ENCODE data around the gene HEPACAM. TPM values are rescaled to one million over a fixed set of nuclear protein-coding genes. Genes with fewer than 3 reads are reported as not detected.

Gene HEPACAM
- total RNA-seq, 1 donor from 2014 or later = not detected

DNA sequence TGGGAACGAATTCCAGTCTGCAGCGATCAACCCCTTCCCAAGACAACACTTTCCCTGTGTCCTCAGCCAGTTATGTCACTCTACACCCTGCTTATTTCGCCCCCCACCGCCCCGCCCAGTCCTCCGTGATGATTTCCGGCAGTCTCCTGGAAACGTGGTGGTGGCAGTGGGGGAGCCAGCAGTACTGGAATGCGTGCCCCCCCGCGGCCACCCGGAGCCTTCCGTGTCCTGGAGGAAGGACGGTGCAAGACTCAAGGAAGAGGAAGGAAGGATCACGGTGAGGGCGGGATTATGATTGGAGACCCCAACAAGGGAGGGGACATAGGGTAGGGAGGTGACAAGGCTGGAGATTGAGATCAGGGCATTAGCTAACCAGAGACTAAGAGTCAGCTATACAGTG lies 66.5 kb downstream of the HEPACAM start:
- no peak overlapping the region for H3K27ac ChIP-seq (ENCODE audit: low read depth, low read length)
- peaks cover 83% of the 10 kb centered on the region for H3K27me3 ChIP-seq (ENCODE audit: insufficient read depth, low read length)
- peaks cover 4% of the 10 kb centered on the region for H3K4me1 ChIP-seq (ENCODE audit: insufficient read depth, low read length)
- H3K27ac Mint-ChIP-seq (ENCODE audit: unreplicated experiment) = no peak overlapping the region
- no peak for TF ChIP-seq EZH2 (IDR thresholded peaks at IDR 0.05; ENCODE audit: insufficient read depth, low read length)
- TF ChIP-seq, protein P1, sequence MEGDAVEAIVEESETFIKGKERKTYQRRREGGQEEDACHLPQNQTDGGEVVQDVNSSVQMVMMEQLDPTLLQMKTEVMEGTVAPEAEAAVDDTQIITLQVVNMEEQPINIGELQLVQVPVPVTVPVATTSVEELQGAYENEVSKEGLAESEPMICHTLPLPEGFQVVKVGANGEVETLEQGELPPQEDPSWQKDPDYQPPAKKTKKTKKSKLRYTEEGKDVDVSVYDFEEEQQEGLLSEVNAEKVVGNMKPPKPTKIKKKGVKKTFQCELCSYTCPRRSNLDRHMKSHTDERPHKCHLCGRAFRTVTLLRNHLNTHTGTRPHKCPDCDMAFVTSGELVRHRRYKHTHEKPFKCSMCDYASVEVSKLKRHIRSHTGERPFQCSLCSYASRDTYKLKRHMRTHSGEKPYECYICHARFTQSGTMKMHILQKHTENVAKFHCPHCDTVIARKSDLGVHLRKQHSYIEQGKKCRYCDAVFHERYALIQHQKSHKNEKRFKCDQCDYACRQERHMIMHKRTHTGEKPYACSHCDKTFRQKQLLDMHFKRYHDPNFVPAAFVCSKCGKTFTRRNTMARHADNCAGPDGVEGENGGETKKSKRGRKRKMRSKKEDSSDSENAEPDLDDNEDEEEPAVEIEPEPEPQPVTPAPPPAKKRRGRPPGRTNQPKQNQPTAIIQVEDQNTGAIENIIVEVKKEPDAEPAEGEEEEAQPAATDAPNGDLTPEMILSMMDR (IDR thresholded peaks at IDR 0.05; ENCODE audit: insufficient read depth, low read depth, low read length) = no peak
- H3K4me3 ChIP-seq (ENCODE audit: insufficient read depth, low read depth, low read length) = no peak overlapping the region
- H3K4me1 Mint-ChIP-seq (ENCODE audit: low read depth, unreplicated experiment) = no peaks in the 10 kb centered on the region
- H3K4me2 ChIP-seq (ENCODE audit: low read length) = peak overlapping the region; percentile 40
- no peak overlapping the region for H3K4me3 Mint-ChIP-seq (ENCODE audit: unreplicated experiment)
- H3K9me3 Mint-ChIP-seq (ENCODE audit: unreplicated experiment) = no peaks in the 10 kb centered on the region
- H3K36me3 ChIP-seq (ENCODE audit: insufficient read depth, low read length) = no peaks in the 10 kb centered on the region
- no peak for DNase-seq (ENCODE audit: low read depth)
- H2AFZ ChIP-seq (ENCODE audit: low read depth, low read length) = no peak overlapping the region
- H3K9me3 ChIP-seq (ENCODE audit: insufficient read depth, low read depth, low read length) = peaks cover 5% of the 10 kb centered on the region
- H3K36me3 Mint-ChIP-seq (ENCODE audit: low read depth, unreplicated experiment) = peaks cover 1% of the 10 kb centered on the region
- H3K27me3 Mint-ChIP-seq (ENCODE audit: low read depth, unreplicated experiment) = peaks cover 93% of the 10 kb centered on the region
- H4K20me1 ChIP-seq (ENCODE audit: insufficient read depth, low read length) = peaks cover 4% of the 10 kb centered on the region
- no peak for FAIRE-seq
- H3K9ac ChIP-seq (ENCODE audit: low read length) = no peak overlapping the region
- H3K79me2 ChIP-seq (ENCODE audit: insufficient read depth, low read length) = no peaks in the 10 kb centered on the region

Other genes with a start within 250 kb of the HEPACAM start
- 1.5 and 1.7 TPM in 2 replicates for gene NRGN, start 196.1 kb downstream of the HEPACAM start, total RNA-seq
- 0.18 TPM in 1 of 2 replicates, not detected in the other for gene VSIG2, start 183.8 kb downstream of the HEPACAM start, total RNA-seq
- 9.4 and 22.0 TPM in 2 replicates for gene ESAM, start 173.8 kb downstream of the HEPACAM start, total RNA-seq
- gene MSANTD2, start 135.6 kb downstream of the HEPACAM start, total RNA-seq = 13.7 and 18.7 TPM in 2 replicates
- 12.9 and 14.5 TPM in 2 replicates for gene ROBO3, start 70.6 kb downstream of the HEPACAM start, total RNA-seq
- gene ROBO4, start 38.2 kb downstream of the HEPACAM start, total RNA-seq = 0.25 TPM in 1 of 2 replicates, not detected in the other
- gene HEPN1, start 16.8 kb downstream of the HEPACAM start, total RNA-seq = not detected in 2 replicates
- gene CCDC15, start 18.2 kb upstream of the HEPACAM start, total RNA-seq = 0.75 and 1.0 TPM in 2 replicates
- gene SLC37A2, start 127.3 kb upstream of the HEPACAM start, total RNA-seq = 0.62 and 1.3 TPM in 2 replicates
- 11.6 and 11.9 TPM in 2 replicates for gene TMEM218, start 175.6 kb upstream of the HEPACAM start, total RNA-seq
- 53.4 and 69.9 TPM in 2 replicates for gene PKNOX2, start 228.7 kb upstream of the HEPACAM start, total RNA-seq